Suprapubic skin (tissue), 4 donors: ENCODE data around the gene KLHL29.

ENCODE experiments used
- CTCF ChIP-seq, 2 donors: fragments of 200-600 bp in 1 of 2; fragments of 450-650 bp in 1 of 2; sonication (generic) in 1 of 2; IDR thresholded peaks; one replicate each; pipeline ENCODE4 v1.5.1; 2016 to 2019; ENCODE audit warnings: antibody characterized with exemption in 2 of 2, mild to moderate bottlenecking in 1 of 2, moderate library complexity in 1 of 2
- POLR2A ChIP-seq, 2 donors: fragments of 450-650 bp; IDR thresholded peaks; one replicate each; pipeline ENCODE4 v1.6.1; 2017; ENCODE audit warnings: antibody characterized with exemption in 2 of 2, mild to moderate bottlenecking in 2 of 2, moderate library complexity in 2 of 2
- POLR2AphosphoS5 ChIP-seq, 3 donors: sonication (generic); formaldehyde crosslinking; IDR thresholded peaks; one replicate each; pipeline ENCODE4 v1.6.1; 2017; ENCODE audit warnings: antibody characterized with exemption in 3 of 3

GRCh38 chr2:23614701-23615100 is 229.7 kb downstream of the KLHL29 start:
- TF ChIP-seq POLR2AphosphoS5 (IDR thresholded peaks at IDR 0.05), result no peak
- TF ChIP-seq CTCF (IDR thresholded peaks at IDR 0.05), result no peak
- TF ChIP-seq POLR2A (IDR thresholded peaks at IDR 0.05), result no peak
